Stimulated activated CD4-positive, alpha-beta T cell treated with anti-CD3 and anti-CD28 coated beads, Interleukin-4, amount 100 ng/mL, for 4 hours (primary cell): ENCODE results near the gene GRM1.

Experiments used
- DNase-seq, 2 experiments: peaks; one replicate each; pipeline ENCODE4 v3.0.0-alpha.2; 2020

Gene GRM1

GRCh38 chr6:146028851-146029572 is at the start of gene GRM1:
Gene GRM1, plus strand, starts transcription at chr6:146029062. Its CDS starts 456 bp downstream, at chr6:146029518.
- no peak for DNase-seq

GRCh38 chr6:146009338-146009737 is 19.5 kb upstream of the GRM1 start:
- no peak for DNase-seq

- no peak for DNase-seq
These were observed 14.6 kb upstream of the GRM1 start for GRCh38 chr6:146014233-146014632.

- DNase-seq = no peak
These were observed 11.2 kb upstream of the GRM1 start for GRCh38 chr6:146017672-146018071.

- DNase-seq = no peak
These were observed 2.0 kb upstream of the GRM1 start for GRCh38 chr6:146026873-146027272.

GRCh38 chr6:146027586-146028251 is 1.1 kb upstream of the GRM1 start:
- no peak for DNase-seq

GRCh38 chr6:146028252-146028795 is 538 bp upstream of the GRM1 start:
- DNase-seq = peak in 1 of 2 experiments; percentile 21

- no peak for DNase-seq
These were observed 817 bp downstream of the GRM1 start for GRCh38 chr6:146029573-146030184.

- no peak for DNase-seq
These were observed 3.5 kb downstream of the GRM1 start for GRCh38 chr6:146032387-146032786.

- no peak for DNase-seq
These were observed 11.5 kb downstream of the GRM1 start for GRCh38 chr6:146040360-146040759.

- DNase-seq = no peak
These were observed 12.4 kb downstream of the GRM1 start for GRCh38 chr6:146041282-146041681.

GRCh38 chr6:146047371-146047770 is 18.5 kb downstream of the GRM1 start:
- no peak for DNase-seq

GRCh38 chr6:146050168-146050567 is 21.3 kb downstream of the GRM1 start:
- DNase-seq = no peak

GRCh38 chr6:146056506-146056905 is 27.6 kb downstream of the GRM1 start:
- DNase-seq = no peak

GRCh38 chr6:146065690-146066089 is 36.8 kb downstream of the GRM1 start:
- no peak for DNase-seq

- no peak for DNase-seq
These were observed 37.6 kb downstream of the GRM1 start for GRCh38 chr6:146066506-146066905.

- no peak for DNase-seq
These were observed 42.9 kb downstream of the GRM1 start for GRCh38 chr6:146071781-146072180.

- DNase-seq = no peak
These were observed 49.1 kb downstream of the GRM1 start for GRCh38 chr6:146077992-146078391.

GRCh38 chr6:146087386-146087785 is 58.5 kb downstream of the GRM1 start:
- DNase-seq = no peak

- DNase-seq = no peak
These were observed 61.6 kb downstream of the GRM1 start for GRCh38 chr6:146090474-146090873.

GRCh38 chr6:146092961-146093686 is 64.3 kb downstream of the GRM1 start:
- DNase-seq = no peak

- DNase-seq = no peak
These were observed 66.6 kb downstream of the GRM1 start for GRCh38 chr6:146095481-146095880.

- no peak for DNase-seq
These were observed 68.7 kb downstream of the GRM1 start for GRCh38 chr6:146097586-146097985.
